COLO829 (cell line): ENCODE measurements around the gene VPS37C.
"Not testable (repeated sequence)": the region's sequence is repeated elsewhere in the genome, so short reads cannot be mapped to it uniquely, and the experiment has no call there.

Source experiments
- DNase-seq: peaks from one replicate; pipeline ENCODE4 v3.0.0; 2012; ENCODE audit warnings: low spot score

VPS37C gene

GRCh38 chr11:61094167-61094566, 67.1 kb downstream of the VPS37C start:
- not testable (repeated sequence) for DNase-seq

GRCh38 chr11:61092908-61093763, 68.1 kb downstream of the VPS37C start:
- DNase-seq, result no peak

- no peak for DNase-seq
Measured at GRCh38 chr11:61092280-61092766, 68.9 kb downstream of the VPS37C start.

- DNase-seq, result no peak
Measured at GRCh38 chr11:61091373-61092279, 69.6 kb downstream of the VPS37C start.

- DNase-seq, result no peak
Measured at GRCh38 chr11:61090982-61091372, 70.2 kb downstream of the VPS37C start.

GRCh38 chr11:61090521-61090920, 70.7 kb downstream of the VPS37C start:
- DNase-seq, result no peak

GRCh38 chr11:61089806-61090491, 71.3 kb downstream of the VPS37C start:
- DNase-seq, result no peak

GRCh38 chr11:61087426-61088119, 73.7 kb downstream of the VPS37C start:
- DNase-seq, result no peak

GRCh38 chr11:61083601-61084147, 77.6 kb downstream of the VPS37C start:
- no peak for DNase-seq

- DNase-seq, result no peak
Measured at GRCh38 chr11:61082931-61083531, 78.2 kb downstream of the VPS37C start.

- no peak for DNase-seq
Measured at GRCh38 chr11:61082062-61082870, 79.0 kb downstream of the VPS37C start.

- no peak for DNase-seq
Measured at GRCh38 chr11:61080986-61081590, 80.1 kb downstream of the VPS37C start.

GRCh38 chr11:61080526-61080925, 80.7 kb downstream of the VPS37C start:
- DNase-seq, result no peak
